SKM-1 treated with dmso at 0.1 percent for 144 hours (cell line): Measurements from ENCODE around the gene VEPH1.
A peak's percentile ranks its signal among the peaks of the same experiment; 100 is the strongest.

ENCODE experiments used
- DNase-seq: peaks from one replicate; lab custom pipeline; 2025; ENCODE audit not compliant: unreplicated experiment; lab: John Stamatoyannopoulos, UW

The VEPH1 gene

GRCh38 chr3:157479464-157480243 lies 23.6 kb downstream of the VEPH1 start:
- no peak for DNase-seq

GRCh38 chr3:157477441-157477840 lies 25.8 kb downstream of the VEPH1 start:
- DNase-seq, result no peak

- no peak for DNase-seq
These were observed 27.2 kb downstream of the VEPH1 start for GRCh38 chr3:157475921-157476414.

GRCh38 chr3:157472648-157473047 lies 30.6 kb downstream of the VEPH1 start:
- no peak for DNase-seq

- no peak for DNase-seq
These were observed 32.2 kb downstream of the VEPH1 start for GRCh38 chr3:157471064-157471463.

GRCh38 chr3:157469561-157470294 lies 33.5 kb downstream of the VEPH1 start:
- DNase-seq, result peak; percentile 56

GRCh38 chr3:157467200-157467599 lies 36.0 kb downstream of the VEPH1 start:
- DNase-seq, result no peak

GRCh38 chr3:157465741-157466140 lies 37.5 kb downstream of the VEPH1 start:
- DNase-seq, result no peak

- DNase-seq, result no peak
These were observed 38.9 kb downstream of the VEPH1 start for GRCh38 chr3:157464321-157464720.

- DNase-seq, result no peak
These were observed 39.4 kb downstream of the VEPH1 start for GRCh38 chr3:157463816-157464215.

GRCh38 chr3:157460253-157460652 lies 43.0 kb downstream of the VEPH1 start:
- no peak for DNase-seq

GRCh38 chr3:157459706-157460105 lies 43.5 kb downstream of the VEPH1 start:
- DNase-seq, result no peak

- no peak for DNase-seq
These were observed 49.4 kb downstream of the VEPH1 start for GRCh38 chr3:157453824-157454223.

GRCh38 chr3:157452097-157452496 lies 51.1 kb downstream of the VEPH1 start:
- DNase-seq, result peak; percentile 70

GRCh38 chr3:157447026-157447694 lies 56.1 kb downstream of the VEPH1 start:
- DNase-seq, result peak; percentile 40

- DNase-seq, result peak; percentile 73
These were observed 57.4 kb downstream of the VEPH1 start for GRCh38 chr3:157445857-157446256.

- no peak for DNase-seq
These were observed 58.4 kb downstream of the VEPH1 start for GRCh38 chr3:157444797-157445184.

- peak; percentile 53 for DNase-seq
These were observed 59.1 kb downstream of the VEPH1 start for GRCh38 chr3:157443905-157444796.

GRCh38 chr3:157442729-157443128 lies 60.5 kb downstream of the VEPH1 start:
- DNase-seq, result no peak

- DNase-seq, result no peak
These were observed 62.1 kb downstream of the VEPH1 start for GRCh38 chr3:157441102-157441624.
